Stimulated activated CD8-positive, alpha-beta memory T cell treated with anti-CD3 and anti-CD28 coated beads, Interleukin-4, amount 100 ng/mL, for 1 hour (primary cell): ENCODE measurements around the gene ARHGEF28.

ENCODE experiments used
- DNase-seq, 2 donors: peaks; one replicate each; pipeline ENCODE4 v3.0.0-alpha.2; 2020; ENCODE audit warnings: low read depth in 2 of 2, low spot score in 1 of 2

Gene ARHGEF28

DNA sequence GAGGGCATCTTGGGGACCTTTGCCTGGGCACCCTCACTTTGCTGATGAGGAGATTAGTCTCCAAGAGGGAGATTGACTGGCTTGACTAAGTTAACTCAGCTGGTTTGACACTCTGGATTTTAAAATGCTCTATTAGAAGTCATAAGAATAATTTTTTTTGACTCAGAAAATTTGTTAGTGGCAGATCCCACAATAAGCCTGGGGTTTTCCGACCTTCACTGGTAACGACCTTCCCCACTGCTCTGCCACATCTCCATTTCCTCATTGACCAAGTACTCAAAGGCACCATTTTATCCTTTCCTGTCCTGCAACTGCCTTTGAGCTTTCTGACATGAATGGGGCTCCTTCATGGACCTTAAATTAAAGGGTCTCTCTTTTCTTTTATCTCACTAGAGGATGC lies 67.0 kb downstream of the ARHGEF28 start:
- no peak for DNase-seq

DNA sequence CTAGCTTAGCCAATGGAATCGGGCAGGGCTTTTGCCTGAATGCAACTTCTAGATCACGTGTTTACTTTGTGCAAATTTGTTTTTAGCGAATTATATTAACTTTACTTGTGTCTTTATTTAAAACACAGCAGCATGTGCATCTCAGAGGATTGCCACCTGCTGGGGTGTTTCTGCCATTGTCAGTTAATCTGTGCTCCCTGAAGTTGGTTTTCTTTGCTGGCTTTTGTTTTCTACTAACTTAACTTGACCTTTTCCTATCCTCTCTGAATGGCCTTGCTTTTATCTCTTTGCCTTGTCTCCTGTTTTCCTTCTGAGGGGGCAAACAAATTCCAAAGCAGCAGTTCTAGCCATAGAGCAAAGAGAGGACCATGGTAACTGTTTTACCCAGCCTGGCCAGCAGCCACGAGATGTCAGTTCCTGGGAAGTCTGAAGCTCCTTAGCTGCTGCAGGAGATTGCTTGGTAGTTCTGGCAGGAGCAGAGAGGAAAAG lies 67.6 kb downstream of the ARHGEF28 start:
- DNase-seq: no peak

DNA sequence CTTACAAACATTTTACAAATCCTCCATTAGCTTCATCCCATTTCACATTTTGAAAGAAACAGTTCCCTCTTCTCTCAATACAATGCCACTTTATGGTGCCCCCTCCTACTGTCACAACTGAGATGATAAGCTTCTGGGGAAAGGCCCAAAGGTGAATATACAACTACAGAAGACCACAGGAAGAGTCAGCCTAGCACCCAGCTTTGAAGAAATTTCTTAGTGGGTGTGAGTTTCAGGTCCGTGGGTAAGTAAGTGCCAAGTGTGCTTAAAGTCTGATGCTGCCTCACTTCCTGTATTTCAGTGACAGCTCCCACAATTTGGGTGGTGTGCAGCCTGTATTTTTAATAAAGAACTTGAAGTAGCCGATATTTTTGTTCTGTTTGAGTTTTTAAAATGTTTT lies 68.1 kb downstream of the ARHGEF28 start:
- no peak for DNase-seq

DNA sequence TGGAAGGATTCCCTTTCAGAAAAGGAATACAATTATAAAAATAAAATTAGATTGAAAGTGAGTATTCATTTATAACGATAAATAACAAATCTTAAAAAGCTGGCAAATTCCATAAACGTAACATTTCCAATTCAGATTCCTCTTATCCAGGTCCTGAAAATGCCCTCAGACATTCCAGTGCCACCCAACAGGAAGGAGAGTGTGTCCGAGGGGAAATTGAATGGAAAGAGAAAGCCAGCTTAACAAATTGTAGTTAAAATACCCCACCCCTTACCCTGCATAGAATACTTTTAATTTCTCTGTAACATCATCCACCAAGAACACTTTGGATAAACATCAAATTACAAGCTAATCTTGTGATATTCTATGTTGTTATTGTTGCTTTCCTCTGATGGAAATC lies 72.0 kb downstream of the ARHGEF28 start:
- no peak for DNase-seq

DNA sequence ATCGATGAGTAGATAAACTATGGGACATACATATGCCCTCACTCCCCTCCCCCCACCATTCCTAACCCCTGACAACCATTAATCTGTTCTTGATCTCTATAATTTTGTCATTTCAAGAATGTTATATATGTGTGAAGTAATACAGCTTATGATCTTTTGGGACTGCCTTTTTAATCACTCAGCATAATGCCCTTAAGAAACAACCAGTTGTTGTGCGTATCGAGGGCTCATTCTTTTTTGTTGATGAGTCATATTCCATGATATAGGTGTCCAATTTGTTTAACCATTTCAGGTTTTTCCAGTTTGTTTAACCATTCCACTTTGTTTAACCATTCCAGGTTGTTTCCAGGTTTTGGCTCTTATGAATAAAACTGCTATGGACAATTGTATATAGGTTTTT lies 75.6 kb downstream of the ARHGEF28 start:
- DNase-seq: no peak

DNA sequence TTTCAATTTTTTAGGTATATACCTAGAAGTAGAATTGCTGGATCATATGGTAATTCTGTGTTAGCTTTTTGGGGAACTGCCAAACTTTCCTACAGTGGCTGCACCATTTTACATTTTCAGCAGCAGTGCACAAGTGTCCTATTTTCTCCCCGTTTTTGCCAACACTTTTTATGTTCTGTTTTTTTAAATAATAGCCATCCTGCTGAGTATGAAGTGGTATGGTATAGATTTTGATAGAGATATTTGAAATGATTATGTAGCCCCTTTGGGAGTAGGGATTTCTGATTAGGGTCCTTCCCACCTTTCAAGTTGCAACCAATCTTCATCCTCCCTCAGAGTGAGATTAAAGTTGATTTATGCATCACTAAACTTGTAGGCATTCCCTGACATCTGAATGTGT lies 76.5 kb downstream of the ARHGEF28 start:
- no peak for DNase-seq

DNA sequence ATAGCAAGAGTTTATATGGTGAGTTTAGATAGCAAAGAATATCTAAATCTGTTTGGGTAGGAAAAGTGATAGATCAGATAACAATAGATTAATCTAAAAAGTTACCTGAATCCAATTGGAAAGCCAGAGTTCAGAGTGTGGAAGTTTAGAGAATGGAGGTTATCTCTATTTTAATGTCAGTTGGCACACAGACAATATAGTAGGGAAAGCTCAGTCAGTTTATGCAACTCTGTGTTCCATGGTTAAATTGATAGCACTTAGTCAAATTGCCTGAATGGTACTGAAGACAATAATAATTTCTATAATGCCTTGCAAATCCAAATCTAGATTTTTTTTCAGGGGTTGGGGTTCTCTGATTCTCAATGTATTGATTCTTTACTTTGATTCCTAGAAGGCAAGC lies 77.0 kb downstream of the ARHGEF28 start:
- no peak for DNase-seq

DNA sequence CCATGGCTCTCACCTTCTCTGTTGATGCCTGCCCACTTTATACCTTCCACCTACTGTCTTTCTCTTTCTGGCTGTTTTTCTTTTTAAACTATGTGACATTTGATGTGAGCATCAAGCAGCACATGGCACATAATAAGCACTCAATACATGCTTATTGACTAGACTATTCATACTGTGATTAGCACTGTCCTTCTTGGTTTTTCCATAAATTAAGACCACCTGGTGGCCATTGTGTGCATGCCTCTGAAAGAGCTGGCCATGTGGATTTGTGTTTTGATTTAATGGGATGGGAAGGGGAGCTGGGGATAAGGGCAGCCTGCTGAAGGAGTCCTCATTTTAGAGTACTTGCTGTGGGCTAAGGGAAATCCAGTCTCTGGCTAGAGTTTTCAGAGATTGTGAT lies 79.4 kb downstream of the ARHGEF28 start:
- DNase-seq: no peak

DNA sequence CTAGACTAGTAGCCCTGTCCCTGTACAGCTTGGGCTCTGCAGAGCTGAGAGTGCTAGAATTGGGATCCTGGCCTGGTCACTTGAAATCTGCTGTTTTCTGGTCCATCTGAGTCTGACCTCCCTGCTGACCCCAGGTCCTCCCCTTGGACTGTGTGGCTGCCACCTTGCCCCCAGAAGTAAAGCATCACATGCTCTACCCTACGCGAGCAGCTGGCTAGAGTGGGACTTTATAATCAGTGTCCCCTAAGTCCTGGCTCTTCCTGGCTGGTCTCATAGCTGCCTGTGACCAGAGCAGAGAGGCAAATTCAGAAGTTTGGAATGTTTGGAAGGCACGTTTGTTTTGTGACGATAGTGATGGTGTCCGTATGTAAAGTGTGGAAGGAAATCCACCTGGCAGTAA lies 81.0 kb downstream of the ARHGEF28 start:
- no peak for DNase-seq

DNA sequence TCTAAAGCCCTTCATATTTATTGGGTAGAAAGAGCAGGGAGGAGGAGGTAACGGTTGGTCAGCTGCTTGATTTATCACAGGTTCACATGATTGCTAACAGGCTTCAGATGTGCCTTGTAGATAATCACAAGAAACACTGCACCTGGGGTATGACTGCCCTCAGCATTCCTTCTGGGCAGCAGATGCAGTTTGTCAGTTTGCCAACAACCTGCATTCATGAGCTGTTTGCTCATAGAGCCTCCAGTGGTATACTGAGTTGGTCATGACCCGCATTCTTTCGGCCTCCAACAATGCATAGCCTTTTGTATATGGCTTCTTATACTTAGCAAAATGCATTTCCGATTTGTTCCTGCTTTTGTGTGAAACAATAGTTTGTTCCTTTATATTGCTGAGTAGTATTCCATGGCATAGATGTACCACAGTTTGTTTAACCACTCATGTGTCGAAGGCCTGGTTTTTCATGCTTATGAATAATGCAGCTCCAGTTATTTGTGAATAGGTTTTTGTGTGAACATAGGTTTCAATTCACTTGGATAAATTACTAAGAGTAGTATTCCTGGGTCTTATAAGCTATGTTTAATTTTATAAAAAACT lies 83.6 kb downstream of the ARHGEF28 start:
- no peak for DNase-seq

DNA sequence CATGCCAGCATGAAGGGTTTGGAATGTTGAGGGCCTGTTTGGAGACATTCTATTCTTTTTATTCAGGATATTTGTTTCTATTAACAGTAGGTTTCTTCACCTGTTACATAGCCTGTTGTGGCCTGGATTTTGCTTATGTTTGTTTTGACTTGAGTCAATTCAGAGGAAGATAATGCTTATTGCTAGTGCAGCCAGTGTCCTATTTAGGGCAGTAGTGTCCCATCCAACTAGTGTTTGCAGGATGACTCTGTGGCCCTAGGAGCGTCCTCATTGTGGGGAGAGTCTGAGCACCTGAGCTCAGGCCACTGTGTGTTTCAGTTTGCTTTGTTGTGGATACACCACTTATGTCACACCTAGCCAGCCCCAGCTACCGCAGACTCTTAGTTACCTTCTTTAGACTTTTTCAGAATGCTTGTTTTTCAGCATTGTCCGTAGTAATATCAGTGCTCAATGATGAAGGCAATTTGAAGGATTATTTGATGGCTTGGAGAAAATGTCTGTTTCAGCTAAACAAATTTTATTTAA lies 90.3 kb downstream of the ARHGEF28 start:
- no peak for DNase-seq

DNA sequence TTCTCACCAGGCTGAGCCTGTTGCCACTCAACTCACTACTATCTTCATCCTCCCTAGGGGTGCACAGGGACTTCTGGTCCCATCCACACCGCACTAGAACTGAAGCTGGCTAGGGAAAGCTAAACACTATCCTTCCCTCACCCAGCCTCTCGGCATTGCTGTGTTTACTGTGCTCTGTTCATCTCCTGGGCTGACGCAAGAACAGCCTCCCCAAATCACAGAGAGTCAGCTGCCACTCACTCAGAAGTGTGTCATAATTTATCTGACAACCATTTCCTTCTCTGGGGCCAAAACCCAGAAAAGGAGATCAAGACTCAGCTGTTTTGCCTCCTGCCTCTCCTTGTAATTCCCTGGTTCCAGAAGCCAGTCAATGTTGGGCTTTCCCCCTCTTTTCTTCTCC lies 92.8 kb downstream of the ARHGEF28 start:
- no peak for DNase-seq

DNA sequence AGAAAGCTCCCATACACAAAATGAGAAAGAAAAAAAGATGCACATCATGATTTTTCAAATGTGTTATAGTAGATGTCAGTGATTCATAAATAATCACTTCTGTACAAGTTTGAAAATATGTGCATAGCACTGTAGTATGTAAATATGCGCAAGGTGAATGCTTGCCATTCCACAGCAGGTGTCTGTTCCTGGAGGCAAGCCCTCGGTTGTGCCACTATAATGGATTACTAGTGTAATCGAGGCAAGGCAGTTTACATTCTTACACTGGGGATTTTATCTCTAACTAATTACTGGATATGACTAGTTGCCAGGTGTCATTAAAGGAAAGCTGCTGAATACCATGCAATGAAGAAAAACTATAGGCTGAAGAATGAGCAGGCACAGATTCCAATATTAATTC lies 93.6 kb downstream of the ARHGEF28 start:
- no peak for DNase-seq

DNA sequence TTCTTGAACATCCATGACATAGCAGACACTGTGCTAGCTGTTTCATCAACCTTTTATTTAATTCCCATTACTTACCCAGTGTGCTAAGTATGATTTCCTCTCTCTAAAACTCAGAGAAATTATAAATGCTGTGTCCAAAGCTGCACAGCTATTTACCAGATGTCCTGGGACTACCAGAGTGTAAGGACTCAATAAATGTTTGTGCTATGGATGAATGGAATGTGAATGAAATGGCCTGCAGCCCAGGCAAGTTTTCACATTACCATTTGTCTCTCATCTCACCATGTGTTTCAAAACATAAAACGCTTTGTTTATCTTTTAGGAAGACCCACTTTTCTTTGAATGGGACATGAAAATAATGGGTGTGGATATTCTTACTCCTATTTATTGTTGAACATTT lies 96.2 kb downstream of the ARHGEF28 start:
- no peak for DNase-seq

DNA sequence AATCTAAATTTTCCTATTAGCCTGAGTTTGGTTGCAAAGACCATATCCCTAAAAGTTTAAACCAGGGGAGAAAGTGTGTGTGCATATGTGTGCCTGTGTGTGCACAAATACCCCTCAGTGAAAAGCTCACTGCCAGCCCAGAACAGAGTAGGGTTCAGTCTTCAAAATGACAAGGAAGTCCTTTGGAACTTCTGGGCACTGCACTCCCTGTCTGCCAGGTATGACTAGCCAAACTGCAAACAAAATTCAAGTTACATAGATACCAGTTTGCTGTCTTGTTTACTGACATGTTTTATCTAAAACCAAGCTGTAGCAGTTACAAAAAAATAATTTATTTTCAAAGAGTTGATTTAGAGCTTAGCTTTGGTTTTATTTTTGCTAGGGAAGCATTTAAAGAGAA lies 100.1 kb downstream of the ARHGEF28 start:
- DNase-seq: no peak

DNA sequence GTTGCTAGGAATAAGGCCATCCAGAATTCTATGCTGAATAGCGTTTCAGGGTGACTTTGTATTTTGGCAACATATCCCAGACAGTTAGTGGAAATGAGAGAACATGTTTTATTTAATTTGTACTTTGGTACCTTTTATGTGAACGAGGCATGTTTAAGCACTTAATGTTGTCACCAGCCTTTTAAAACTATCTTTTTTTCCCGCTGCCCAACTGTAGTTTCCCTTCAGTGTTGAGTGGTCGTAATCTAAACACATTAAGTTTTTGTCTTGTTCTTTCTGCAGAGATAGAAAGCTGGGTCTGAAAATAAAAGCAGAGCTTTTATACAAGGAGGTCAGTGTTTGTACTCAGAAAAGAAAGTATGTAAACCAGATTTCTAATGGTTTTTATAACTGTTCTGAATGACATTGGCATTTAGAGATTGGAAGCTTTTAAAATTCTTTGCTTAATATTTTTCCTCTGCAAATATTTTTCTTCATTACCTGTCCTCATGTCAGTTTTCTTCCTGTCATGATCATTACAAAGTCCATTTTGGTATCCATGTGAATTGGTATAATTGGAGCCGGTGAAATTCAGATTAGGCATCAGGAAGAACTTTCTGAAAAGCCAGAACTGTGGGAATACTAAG lies 100.7 kb downstream of the ARHGEF28 start:
- no peak for DNase-seq

DNA sequence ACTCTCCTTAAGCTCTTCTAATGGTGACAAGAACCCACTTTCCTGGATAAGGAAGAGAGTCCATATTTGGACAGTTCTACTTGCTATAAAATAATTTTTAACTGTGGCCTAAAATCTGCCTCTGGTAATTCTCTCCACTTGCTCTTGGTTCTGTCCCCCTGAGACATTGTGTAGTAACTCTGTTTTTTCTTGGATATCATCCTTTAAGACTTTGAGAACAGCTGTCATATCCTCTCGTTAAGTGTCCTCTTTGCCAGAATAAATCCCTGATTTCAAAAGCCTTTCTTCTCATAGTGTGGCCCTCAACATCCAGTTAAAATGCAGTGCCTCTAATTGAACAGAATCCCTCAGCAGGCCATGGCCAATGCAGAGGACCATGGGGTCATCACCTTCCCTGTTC lies 101.5 kb downstream of the ARHGEF28 start:
- no peak for DNase-seq

DNA sequence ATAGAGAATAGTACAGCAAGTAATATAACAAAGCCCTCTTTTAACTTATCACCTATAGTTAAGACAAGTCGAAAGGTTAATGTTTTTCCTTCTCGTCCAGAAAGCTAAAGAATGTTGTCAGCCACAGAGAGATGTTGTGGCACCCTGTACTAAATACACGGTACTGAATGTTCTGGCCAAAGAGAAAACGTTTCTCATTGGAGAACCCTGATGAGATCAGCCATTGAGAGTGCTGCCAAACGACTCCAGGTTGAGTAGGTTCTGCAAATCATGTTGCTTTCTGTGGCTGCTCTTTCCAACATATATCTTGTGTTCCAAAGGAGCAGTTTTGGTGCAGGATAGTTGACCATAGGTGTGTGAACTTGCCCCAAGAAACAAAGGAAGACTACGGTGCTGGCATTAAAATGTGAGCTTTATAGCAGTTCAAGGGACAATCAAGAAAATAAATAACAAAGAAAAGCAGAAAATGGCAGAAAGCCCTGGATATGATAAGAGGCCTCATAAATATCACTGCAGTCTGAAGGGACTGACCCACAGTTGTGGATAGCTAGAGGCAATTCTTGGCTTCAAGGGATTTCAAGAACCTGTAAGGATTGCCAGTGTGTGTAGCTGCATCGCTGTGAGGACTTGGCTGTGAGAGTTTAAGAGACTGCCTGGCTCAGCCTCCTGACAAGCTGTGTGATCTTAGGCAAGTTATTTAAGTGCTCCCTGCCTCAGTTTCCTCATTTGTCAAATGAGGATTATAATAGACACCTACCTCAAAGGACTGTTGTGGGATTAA lies 102.7 kb downstream of the ARHGEF28 start:
- DNase-seq: no peak

DNA sequence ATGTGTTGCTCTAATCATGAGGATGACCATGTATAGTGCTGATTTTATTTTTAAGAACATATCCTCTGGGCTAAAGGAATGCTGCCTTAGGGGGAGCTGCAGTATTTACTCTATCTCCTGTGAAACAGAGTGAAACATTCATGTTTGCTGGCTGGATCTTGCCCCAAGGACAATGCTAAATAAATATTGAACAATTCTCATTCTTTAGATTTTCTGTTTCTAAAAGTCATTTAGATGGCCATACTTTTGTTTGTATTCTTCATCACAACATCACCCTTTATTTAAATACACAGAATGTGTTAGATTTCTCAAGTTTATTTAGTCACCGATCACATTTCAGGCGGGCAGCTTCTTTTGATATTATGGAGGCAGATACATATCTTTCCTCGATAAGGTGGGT lies 103.3 kb downstream of the ARHGEF28 start:
- no peak for DNase-seq

DNA sequence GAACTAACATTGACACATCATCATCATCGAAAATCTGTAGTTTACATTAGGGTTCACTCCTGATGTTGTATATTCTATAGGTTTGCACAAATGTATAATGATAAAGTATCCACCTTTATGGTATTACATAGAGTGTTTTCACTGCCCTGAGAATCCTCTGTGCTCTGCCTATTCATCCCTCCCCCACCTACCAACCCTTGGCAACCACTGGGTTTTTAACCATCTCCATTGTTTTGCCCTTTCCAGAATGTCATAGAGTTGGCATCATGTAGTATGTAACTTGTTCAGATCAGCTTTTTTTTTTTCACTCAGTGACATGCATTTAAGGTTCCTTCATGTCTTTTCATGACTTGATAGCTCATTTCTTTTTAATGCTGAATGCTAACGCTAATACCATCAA lies 106.0 kb downstream of the ARHGEF28 start:
- no peak for DNase-seq

DNA sequence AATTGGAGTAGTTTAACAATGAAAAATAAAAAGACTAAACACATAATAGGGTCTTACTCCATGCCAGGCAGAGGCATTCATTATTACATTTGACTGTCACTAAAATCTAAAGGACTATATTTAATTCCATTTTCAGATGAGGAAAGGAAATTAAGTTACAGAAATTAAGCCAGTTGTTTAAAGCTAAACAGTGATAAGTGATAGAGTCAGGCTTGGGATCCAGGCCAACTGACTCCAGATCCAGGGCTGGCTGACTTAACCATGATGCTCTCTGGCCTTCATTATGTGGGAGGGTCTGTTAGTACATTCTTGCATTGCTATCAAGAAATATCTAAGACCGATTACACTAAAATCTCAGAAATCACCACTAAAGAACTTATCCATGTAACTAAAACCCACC lies 107.2 kb downstream of the ARHGEF28 start:
- DNase-seq: no peak

DNA sequence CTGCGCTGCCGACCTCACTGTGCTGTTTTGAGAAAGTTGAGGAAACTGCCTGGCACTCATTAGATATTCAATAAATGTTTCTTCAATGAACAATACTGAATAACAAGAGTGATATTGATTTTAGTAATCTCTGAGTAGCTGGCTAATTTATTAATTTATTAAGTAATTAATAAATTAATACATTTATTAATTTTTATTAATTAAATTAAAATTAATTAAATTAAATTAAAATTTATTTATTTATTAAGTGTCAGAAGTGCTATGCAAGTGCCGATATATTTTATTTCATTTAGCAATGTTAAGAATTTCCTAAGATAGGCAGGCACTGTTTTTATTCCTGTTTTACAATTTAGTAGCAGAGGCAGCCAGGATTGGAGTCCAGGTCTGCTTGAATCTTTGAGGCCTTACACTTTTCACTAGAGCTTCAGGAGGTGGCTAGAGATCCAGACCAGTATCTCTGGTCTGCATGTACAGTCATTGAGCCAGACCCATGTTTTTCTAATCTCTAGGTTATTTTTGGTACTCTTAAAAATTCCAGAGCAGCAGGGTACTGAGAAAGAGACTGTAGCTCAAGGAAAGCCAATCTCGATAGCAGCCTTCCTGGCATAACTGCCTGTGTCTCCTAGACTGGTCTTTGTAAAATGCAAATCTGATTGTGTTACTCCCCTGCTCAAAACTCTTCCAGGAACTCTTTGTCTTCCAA lies 109.2 kb downstream of the ARHGEF28 start:
- no peak for DNase-seq
